Metanephros (tissue), 2 donors: ENCODE results near the gene IGFL4. TPM values are rescaled to one million over a fixed set of nuclear protein-coding genes. Genes with fewer than 3 reads are reported as not detected.

Experiments used
- small RNA-seq: library from RNA; depleted of rRNA; stranded (forward); fragments of <200 nt; gene quantifications from one replicate; pipeline ENCODE3, GENCODE V24; 2014; ENCODE audit warnings: low replicate concordance
- total RNA-seq: library from RNA; depleted of rRNA; stranded (reverse); fragments of >200 nt; gene quantifications from one replicate; pipeline ENCODE4 v1.2.3, GENCODE V29; 2014

The IGFL4 gene
- 0.58 TPM for total RNA-seq

DNA sequence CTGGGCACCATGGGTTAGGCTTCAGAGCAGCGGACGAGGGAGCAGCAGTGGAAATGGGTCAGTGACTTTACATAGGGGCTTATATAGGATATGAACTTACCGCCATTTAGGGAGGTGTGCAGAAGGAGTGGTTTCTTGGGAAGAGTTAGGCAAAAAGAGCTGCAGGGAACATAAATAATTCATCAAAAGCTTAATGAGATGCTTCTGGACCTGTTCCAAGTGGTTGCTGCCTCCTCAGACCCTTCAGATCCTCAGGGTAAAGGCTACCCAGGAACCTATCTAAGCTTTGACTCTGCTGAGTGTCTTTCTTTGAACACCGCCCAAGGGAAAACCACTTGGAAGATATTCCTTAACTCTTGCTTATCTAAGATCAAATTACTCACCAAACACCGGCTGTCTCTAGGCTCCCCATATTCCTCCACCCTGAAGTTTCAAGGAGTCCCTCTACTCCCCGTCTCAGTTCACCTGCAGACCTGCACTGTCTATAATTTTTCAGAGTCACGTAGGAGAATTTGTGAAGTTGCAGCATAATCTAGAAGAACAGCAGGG is at the start of gene IGFL4:
IGFL4 (minus strand) TSS at position 51 of the 549 bp plus-strand sequence; CDS start at position 11, 40 bp downstream.

GRCh38 chr19:46022431-46023310 is 18.1 kb downstream of the IGFL4 start, which contains the start of gene PGLYRP1:
TSS of gene PGLYRP1 (minus strand) at chr19:46023053. CDS start at chr19:46023021, 32 bp downstream.

GRCh38 chr19:45994998-45995714 is 45.6 kb downstream of the IGFL4 start, which contains the start of gene CCDC61:
TSS of gene CCDC61 (plus strand) at chr19:45995467. CDS start at chr19:46003019, 7,552 bp downstream.

Small RNA genes lying within 50 kb of the gene (small RNA-seq; reads per million reads assigned to genes)
- gene MIR769, result 67.9 reads per million, percentile 97 among the genes with 10 or more reads in this experiment

Other genes starting within 250 kb of the IGFL4 start
- gene DMWD, start 248.2 kb downstream of the IGFL4 start, total RNA-seq, result 54.0 TPM
- gene RSPH6A, start 225.7 kb downstream of the IGFL4 start, total RNA-seq, result 0.18 TPM
- 43.7 TPM for gene SYMPK, start 177.9 kb downstream of the IGFL4 start, total RNA-seq
- 1.3 TPM for gene FOXA3, start 176.7 kb downstream of the IGFL4 start, total RNA-seq
- 42.9 TPM for gene IRF2BP1, start 154.9 kb downstream of the IGFL4 start, total RNA-seq
- gene MYPOP, start 138.4 kb downstream of the IGFL4 start, total RNA-seq, result 3.8 TPM
- gene NANOS2, start 126.2 kb downstream of the IGFL4 start, total RNA-seq, result not detected
- 2.7 TPM for gene NOVA2, start 67.1 kb downstream of the IGFL4 start, total RNA-seq
- gene CCDC61, start 45.5 kb downstream of the IGFL4 start, total RNA-seq, result 12.9 TPM
- 9.9 TPM for gene PGLYRP1, start 17.9 kb downstream of the IGFL4 start, total RNA-seq
- gene IGFL3, start 83.7 kb upstream of the IGFL4 start, total RNA-seq, result not detected
- gene IGFL2, start 107.2 kb upstream of the IGFL4 start, total RNA-seq, result not detected
- not detected for gene IGFL1, start 188.7 kb upstream of the IGFL4 start, total RNA-seq